Measurements from ENCODE around the gene KRTAP5-9.
"Not testable (repeated sequence)": the region's sequence is repeated elsewhere in the genome, so short reads cannot be mapped to it uniquely, and the experiment has no call there.

Gene KRTAP5-9

DNA sequence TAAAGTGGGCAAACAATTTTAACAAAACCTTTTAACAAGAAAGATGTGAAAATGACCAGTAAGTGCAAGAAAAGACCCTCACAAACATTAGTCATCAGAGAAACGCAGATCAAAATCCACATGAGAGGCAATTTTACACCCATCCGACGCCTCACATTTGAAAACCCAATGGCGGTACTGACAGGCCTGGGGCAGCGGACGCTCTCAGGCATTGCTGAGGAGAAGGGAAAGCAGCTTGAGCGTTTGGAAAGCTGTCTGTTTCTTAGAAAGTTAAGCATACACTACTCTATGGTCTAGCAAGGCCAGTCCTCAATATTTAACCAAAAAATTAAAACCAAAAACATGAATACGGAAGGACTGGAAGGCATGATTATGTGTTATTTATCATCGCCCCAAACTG is 12.4 kb upstream of the KRTAP5-9 start:
- no peak overlapping the region for H4K91ac ChIP-seq (ENCODE audit: low read length)
- WGBS: over 99% methylated on average over 8 of the region's 9 CpGs
- no peak for DNase-seq
- no peak overlapping the region for H3K14ac ChIP-seq (ENCODE audit: low read length in 2 of 2)
- H2BK5ac ChIP-seq (ENCODE audit: low read depth, low read length, poor library complexity, severe bottlenecking): no peak overlapping the region
- no peak overlapping the region for H2AFZ ChIP-seq (ENCODE audit: low read depth, low read length)
- H2BK120ac ChIP-seq (ENCODE audit: low read depth, low read length): no peak overlapping the region
- H3K4me3 ChIP-seq (ENCODE audit: insufficient read depth in 1 of 2, low read depth in 1 of 2, low read length in 2 of 2): no peak overlapping the region
- peaks cover 0 to 17% of the 10 kb centered on the region in 2 experiments for H3K27me3 ChIP-seq (ENCODE audit: control insufficient read depth in 1 of 2, insufficient read depth in 1 of 2, low read length in 2 of 2)
- H4K8ac ChIP-seq (ENCODE audit: low read length): no peak overlapping the region
- no peak overlapping the region for H3K18ac ChIP-seq (ENCODE audit: low read depth in 1 of 2, low read length in 2 of 2)
- no peak overlapping the region for H3K4ac ChIP-seq (ENCODE audit: low read depth in 1 of 2, low read length in 2 of 2)
- H3K4me1 ChIP-seq (ENCODE audit: control insufficient read depth, insufficient read depth, low read depth, low read length): peaks cover 1% of the 10 kb centered on the region
- H2AK5ac ChIP-seq (ENCODE audit: low read length, severe bottlenecking): no peak overlapping the region
- no peaks in the 10 kb centered on the region for H3K9me3 ChIP-seq (ENCODE audit: control insufficient read depth, low read length)
- H3K23ac ChIP-seq (ENCODE audit: low read length in 2 of 2): no peak overlapping the region
- H2BK15ac ChIP-seq (ENCODE audit: low read depth, poor library complexity, severe bottlenecking): no peak overlapping the region
- H3K27ac ChIP-seq (ENCODE audit: low read length, poor library complexity, severe bottlenecking): no peak overlapping the region
- no peaks in the 10 kb centered on the region for H3K79me1 ChIP-seq (replicated peaks; ENCODE audit: low read length, poor library complexity, severe bottlenecking)
- no peak overlapping the region for H3K9ac ChIP-seq (ENCODE audit: low read length)
- no peak overlapping the region for H2BK12ac ChIP-seq (ENCODE audit: low read length in 2 of 2)
- H3K36me3 ChIP-seq (ENCODE audit: control insufficient read depth in 1 of 2, insufficient read depth in 2 of 2, low read depth in 1 of 2, low read length in 2 of 2): no peaks in the 10 kb centered on the region
- H3K4me2 ChIP-seq (ENCODE audit: low read length, poor library complexity, severe bottlenecking): no peak overlapping the region

DNA sequence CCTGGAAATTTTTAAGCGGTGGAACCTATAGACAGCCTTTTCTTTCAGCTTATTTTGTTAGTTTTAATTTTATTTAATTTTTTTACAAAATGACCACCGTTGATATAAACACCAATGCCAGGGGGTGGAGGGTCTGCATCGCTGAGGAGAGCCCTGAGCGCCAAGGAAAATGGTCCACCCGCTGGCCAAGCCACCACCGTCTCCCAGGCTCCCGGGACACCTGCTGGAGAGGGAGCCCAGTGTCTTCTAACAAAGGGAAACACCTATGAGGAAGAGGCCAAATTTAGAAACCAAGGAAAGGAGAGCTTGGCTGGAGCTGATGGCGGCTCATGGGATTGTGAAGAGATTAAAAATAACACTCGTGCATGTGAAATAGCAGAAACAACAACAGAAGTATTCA is 10.7 kb upstream of the KRTAP5-9 start:
- Histone ChIP-seq H3K23ac (ENCODE audit: low read length in 2 of 2) (no peak overlapping the region), H3K79me1 (replicated peaks; ENCODE audit: low read length, poor library complexity, severe bottlenecking) (no peaks in the 10 kb centered on the region), H3K4me3 (ENCODE audit: insufficient read depth in 1 of 2, low read depth in 1 of 2, low read length in 2 of 2) (no peak overlapping the region), H2BK5ac (ENCODE audit: low read depth, low read length, poor library complexity, severe bottlenecking) (no peak overlapping the region), H2BK15ac (ENCODE audit: low read depth, poor library complexity, severe bottlenecking) (no peak overlapping the region), H3K18ac (ENCODE audit: low read depth in 1 of 2, low read length in 2 of 2) (no peak overlapping the region), H3K27me3 (ENCODE audit: control insufficient read depth in 1 of 2, insufficient read depth in 1 of 2, low read length in 2 of 2) (peaks cover 7 to 13% of the 10 kb centered on the region in 2 experiments), H3K4me2 (ENCODE audit: low read length, poor library complexity, severe bottlenecking) (no peak overlapping the region), H3K27ac (ENCODE audit: low read length, poor library complexity, severe bottlenecking) (no peak overlapping the region), H2AK5ac (ENCODE audit: low read length, severe bottlenecking) (no peak overlapping the region), H3K9me3 (ENCODE audit: control insufficient read depth, low read length) (no peaks in the 10 kb centered on the region), H3K4ac (ENCODE audit: low read depth in 1 of 2, low read length in 2 of 2) (no peak overlapping the region), H4K91ac (ENCODE audit: low read length) (no peak overlapping the region), H4K8ac (ENCODE audit: low read length) (no peak overlapping the region), H2BK120ac (ENCODE audit: low read depth, low read length) (no peak overlapping the region), H3K4me1 (ENCODE audit: control insufficient read depth, insufficient read depth, low read depth, low read length) (peaks cover 1% of the 10 kb centered on the region), H3K14ac (ENCODE audit: low read length in 2 of 2) (no peak overlapping the region), H3K9ac (ENCODE audit: low read length) (no peak overlapping the region), H2AFZ (ENCODE audit: low read depth, low read length) (no peak overlapping the region), H3K36me3 (ENCODE audit: control insufficient read depth in 1 of 2, insufficient read depth in 2 of 2, low read depth in 1 of 2, low read length in 2 of 2) (no peaks in the 10 kb centered on the region), H2BK12ac (ENCODE audit: low read length in 2 of 2) (no peak overlapping the region)
- DNase-seq: no peak
- WGBS: 93% methylated on average over 8 of the region's 9 CpGs

DNA sequence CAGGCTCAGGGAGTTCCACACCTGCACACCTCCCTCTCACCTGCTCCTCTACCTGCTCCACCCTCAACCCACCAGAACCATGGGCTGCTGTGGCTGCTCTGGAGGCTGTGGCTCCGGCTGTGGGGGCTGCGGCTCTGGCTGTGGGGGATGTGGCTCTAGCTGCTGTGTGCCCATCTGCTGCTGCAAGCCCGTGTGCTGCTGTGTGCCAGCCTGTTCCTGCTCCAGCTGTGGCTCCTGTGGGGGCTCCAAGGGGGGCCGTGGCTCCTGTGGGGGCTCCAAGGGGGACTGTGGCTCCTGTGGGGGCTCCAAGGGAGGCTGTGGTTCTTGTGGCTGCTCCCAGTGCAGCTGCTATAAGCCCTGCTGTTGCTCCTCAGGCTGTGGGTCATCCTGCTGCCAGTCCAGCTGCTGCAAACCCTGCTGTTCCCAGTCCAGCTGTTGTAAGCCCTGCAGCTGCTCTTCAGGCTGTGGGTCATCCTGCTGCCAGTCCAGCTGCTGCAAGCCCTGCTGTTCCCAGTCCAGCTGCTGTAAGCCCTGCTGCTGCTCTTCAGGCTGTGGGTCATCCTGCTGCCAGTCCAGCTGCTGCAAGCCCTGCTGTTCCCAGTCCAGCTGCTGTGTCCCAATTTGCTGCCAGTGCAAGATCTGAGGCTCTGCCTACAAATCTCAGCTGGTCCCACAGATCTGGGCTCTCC is 10.1 kb upstream of the KRTAP5-9 start, which contains the start of gene KRTAP5-8:
TSS of gene KRTAP5-8 (plus strand) at position 49 of the 689 bp plus-strand sequence. CDS start at position 80, 31 bp downstream.
- H2AFZ ChIP-seq (ENCODE audit: low read depth, low read length); H3K27ac ChIP-seq (ENCODE audit: low read length, poor library complexity, severe bottlenecking); H3K36me3 ChIP-seq (ENCODE audit: control insufficient read depth in 1 of 2, insufficient read depth in 2 of 2, low read depth in 1 of 2, low read length in 2 of 2); H2BK15ac ChIP-seq (ENCODE audit: low read depth, poor library complexity, severe bottlenecking); H3K4ac ChIP-seq (ENCODE audit: low read depth in 1 of 2, low read length in 2 of 2); H4K91ac ChIP-seq (ENCODE audit: low read length); H2AK5ac ChIP-seq (ENCODE audit: low read length, severe bottlenecking); H2BK5ac ChIP-seq (ENCODE audit: low read depth, low read length, poor library complexity, severe bottlenecking); H4K8ac ChIP-seq (ENCODE audit: low read length); H2BK120ac ChIP-seq (ENCODE audit: low read depth, low read length); H3K14ac ChIP-seq (ENCODE audit: low read length in 2 of 2); H3K9me3 ChIP-seq (ENCODE audit: control insufficient read depth, low read length); H3K4me1 ChIP-seq (ENCODE audit: control insufficient read depth, insufficient read depth, low read depth, low read length); H3K23ac ChIP-seq (ENCODE audit: low read length in 2 of 2); H3K4me2 ChIP-seq (ENCODE audit: low read length, poor library complexity, severe bottlenecking); H2BK12ac ChIP-seq (ENCODE audit: low read length in 2 of 2); H3K9ac ChIP-seq (ENCODE audit: low read length); H3K18ac ChIP-seq (ENCODE audit: low read depth in 1 of 2, low read length in 2 of 2); H3K4me3 ChIP-seq (ENCODE audit: insufficient read depth in 1 of 2, low read depth in 1 of 2, low read length in 2 of 2); H3K79me1 ChIP-seq (replicated peaks; ENCODE audit: low read length, poor library complexity, severe bottlenecking): not testable (repeated sequence)
- WGBS: 66% methylated on average over 4 of the region's 4 CpGs
- DNase-seq: peak; percentile 24
- H3K27me3 ChIP-seq (ENCODE audit: control insufficient read depth in 1 of 2, insufficient read depth in 1 of 2, low read length in 2 of 2): peaks cover 7 to 13% of the 10 kb centered on the region in 2 experiments

DNA sequence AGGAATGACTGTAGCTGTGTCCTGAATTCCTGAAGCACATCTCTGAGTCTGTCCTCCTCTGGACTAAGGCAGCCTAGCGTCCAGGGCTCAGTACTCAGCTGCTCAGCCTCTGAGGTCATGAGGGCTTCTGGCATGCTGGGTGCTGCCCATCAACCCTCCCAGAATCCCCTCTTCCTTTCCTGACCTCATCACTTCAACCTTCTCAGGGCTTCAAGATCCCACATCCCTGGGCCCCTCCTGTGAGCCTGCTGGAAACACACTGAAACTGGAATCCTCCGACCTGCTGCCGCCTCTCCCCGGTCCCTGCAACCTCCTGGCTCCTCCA is 9.6 kb upstream of the KRTAP5-9 start:
- H3K4me3 ChIP-seq (ENCODE audit: insufficient read depth in 1 of 2, low read depth in 1 of 2, low read length in 2 of 2): no peak overlapping the region
- no peaks in the 10 kb centered on the region for H3K79me1 ChIP-seq (replicated peaks; ENCODE audit: low read length, poor library complexity, severe bottlenecking)
- H3K14ac ChIP-seq (ENCODE audit: low read length in 2 of 2): no peak overlapping the region

More for the DNA sequence above, 9.6 kb upstream of the KRTAP5-9 start:
- Histone ChIP-seq H3K4ac (ENCODE audit: low read depth in 1 of 2, low read length in 2 of 2) (no peak overlapping the region), H2BK12ac (ENCODE audit: low read length in 2 of 2) (no peak overlapping the region), H3K4me2 (ENCODE audit: low read length, poor library complexity, severe bottlenecking) (no peak overlapping the region), H3K27ac (ENCODE audit: low read length, poor library complexity, severe bottlenecking) (no peak overlapping the region), H3K18ac (ENCODE audit: low read depth in 1 of 2, low read length in 2 of 2) (no peak overlapping the region), H2BK120ac (ENCODE audit: low read depth, low read length) (no peak overlapping the region), H3K36me3 (ENCODE audit: control insufficient read depth in 1 of 2, insufficient read depth in 2 of 2, low read depth in 1 of 2, low read length in 2 of 2) (no peaks in the 10 kb centered on the region), H4K8ac (ENCODE audit: low read length) (no peak overlapping the region), H4K91ac (ENCODE audit: low read length) (no peak overlapping the region), H2AK5ac (ENCODE audit: low read length, severe bottlenecking) (no peak overlapping the region), H3K9me3 (ENCODE audit: control insufficient read depth, low read length) (no peaks in the 10 kb centered on the region), H2AFZ (ENCODE audit: low read depth, low read length) (no peak overlapping the region), H2BK15ac (ENCODE audit: low read depth, poor library complexity, severe bottlenecking) (no peak overlapping the region), H2BK5ac (ENCODE audit: low read depth, low read length, poor library complexity, severe bottlenecking) (no peak overlapping the region), H3K27me3 (ENCODE audit: control insufficient read depth in 1 of 2, insufficient read depth in 1 of 2, low read length in 2 of 2) (peaks cover 7 to 13% of the 10 kb centered on the region in 2 experiments), H3K4me1 (ENCODE audit: control insufficient read depth, insufficient read depth, low read depth, low read length) (peaks cover 1% of the 10 kb centered on the region), H3K23ac (ENCODE audit: low read length in 2 of 2) (no peak overlapping the region), H3K9ac (ENCODE audit: low read length) (no peak overlapping the region)
- 72% methylated on average over 4 of the region's 4 CpGs for WGBS
- DNase-seq: no peak
